Transverse colon (tissue), 4 donors: ENCODE data around the gene ZNF366. TPM values are rescaled to one million over a fixed set of nuclear protein-coding genes. Genes with fewer than 3 reads are reported as not detected.

ENCODE experiments used
- DNase-seq: peaks from one replicate; pipeline ENCODE4 v3.0.0-alpha.2; 2019
- H3K27ac ChIP-seq, 4 donors: fragments of 200-600 bp; sonication (generic); 2 replicates each; pipeline ENCODE4 v1.5.1; 2016 to 2018; ENCODE audit warnings: inconsistent platforms in 4 of 4
- H3K27me3 ChIP-seq: fragments of 200-600 bp; sonication (generic); 2 replicates; pipeline ENCODE4 v1.5.1; 2017; ENCODE audit warnings: inconsistent platforms
- H3K36me3 ChIP-seq, 4 donors: fragments of 200-600 bp; sonication (generic); 2 replicates each; pipeline ENCODE4 v1.5.1; 2017 to 2019; ENCODE audit warnings: inconsistent platforms in 4 of 4
- H3K4me1 ChIP-seq, 4 donors: fragments of 200-600 bp; sonication (generic); 2 replicates each; pipeline ENCODE4 v1.5.1; 2017 to 2020; ENCODE audit warnings: inconsistent platforms in 4 of 4
- H3K4me3 ChIP-seq, 4 donors: fragments of 200-600 bp; sonication (generic); 1 replicate in 1 of 4; 2 replicates in 3 of 4; pipeline versions ENCODE4 v1.5.1 to v1.6.1; 2017 to 2019; ENCODE audit warnings: inconsistent platforms in 4 of 4
- H3K9me3 ChIP-seq, 2 donors: fragments of 200-600 bp; sonication (generic); 2 replicates each; pipeline ENCODE4 v1.5.1; 2017 to 2019; ENCODE audit warnings: inconsistent platforms in 2 of 2
- CTCF ChIP-seq, 5 experiments: fragments of 200-600 bp in 3 of 5; fragments of 450-650 bp in 2 of 5; sonication (generic) in 3 of 5; IDR thresholded peaks; 1 replicate in 2 of 5; 2 replicates in 3 of 5; pipeline ENCODE4 v1.5.1; 2016 to 2017; ENCODE audit warnings: antibody characterized with exemption in 5 of 5, inconsistent platforms in 3 of 5, mild to moderate bottlenecking in 2 of 5, moderate library complexity in 1 of 5
- EP300 ChIP-seq: sonication (generic); formaldehyde crosslinking; IDR thresholded peaks from one replicate; pipeline ENCODE4 v1.6.1; 2017; ENCODE audit warnings: antibody characterized with exemption, low read depth
- POLR2A ChIP-seq: fragments of 450-650 bp; IDR thresholded peaks from one replicate; pipeline ENCODE4 v1.6.1; 2016; ENCODE audit warnings: antibody characterized with exemption, mild to moderate bottlenecking, moderate library complexity
- POLR2AphosphoS5 ChIP-seq, 3 donors: sonication (generic); formaldehyde crosslinking; IDR thresholded peaks; one replicate each; pipeline ENCODE4 v1.6.1; 2016; ENCODE audit warnings: antibody characterized with exemption in 3 of 3
- WGBS, 2 donors: methylation state at CpG; one replicate each; pipeline ENCODE4 v1.1.5; 2018; ENCODE audit warnings: low coverage in 1 of 2; 5-methylcytosine and 5-hydroxymethylcytosine counted together
- in situ Hi-C, 4 donors: fragments of 200-750 bp; cut with MboI; loops; one replicate each; pipeline versions ENCODE4 v1.15.0 to v1.15.1; 2017; ENCODE audit warnings: low sequenced_read_pairs in 3 of 4, low pct_ligation_motif_present in 1 of 4, low pct_unique_long_range_greater_than_20kb in 1 of 4
- intact Hi-C: fragments of 100-400 bp; cut with DNase I; formaldehyde crosslinking; loops from one replicate; pipeline ENCODE4 v1.15.1; 2023; ENCODE audit warnings: low total_unique reads
- total RNA-seq, 4 donors: library from RNA; depleted of rRNA; stranded (reverse); fragments of >200 nt; gene quantifications; one replicate each; pipeline ENCODE4 v1.1.0, GENCODE V29; 2016

ZNF366 gene
- total RNA-seq, 4 donors from 2014 or later, result 0.40 to 1.4 (median 0.72) TPM

- Histone ChIP-seq H3K4me1 (no peaks in the 10 kb centered on the region), H3K4me3 (no peak overlapping the region), H3K36me3 (no peaks in the 10 kb centered on the region), H3K27ac (no peak overlapping the region), H3K9me3 (no peaks in the 10 kb centered on the region), H3K27me3 (no peaks in the 10 kb centered on the region)
- in situ Hi-C loops (no loop called here), intact Hi-C loops (no loop called here)
- no peak for TF ChIP-seq EP300
- TF ChIP-seq POLR2A, result no peak
- no peak for TF ChIP-seq CTCF (IDR thresholded peaks at IDR 0.05)
- no peak for TF ChIP-seq POLR2AphosphoS5 (IDR thresholded peaks at IDR 0.05)
- no peak for DNase-seq
Measured at GRCh38 chr5:72488756-72489155, 18.5 kb downstream of the ZNF366 start.

DNA sequence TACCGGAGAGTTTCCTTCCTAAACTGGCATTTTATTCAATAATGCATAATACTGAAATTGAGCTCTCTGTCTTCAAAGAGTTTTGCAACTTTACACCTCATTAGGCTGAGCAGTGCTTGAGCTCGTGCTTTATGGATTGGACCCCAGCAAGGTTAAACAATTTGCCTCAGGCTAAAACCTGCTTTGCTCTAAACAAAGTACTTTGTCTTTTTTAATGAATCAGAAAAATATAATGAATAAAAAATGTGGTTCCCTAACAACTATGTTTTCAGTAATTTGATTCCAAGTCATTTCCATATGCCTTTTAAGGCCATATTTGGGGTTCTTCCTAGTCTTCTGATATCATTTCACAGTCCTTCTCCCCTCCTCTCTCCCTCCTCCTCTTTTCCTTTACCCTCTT is 20.0 kb downstream of the ZNF366 start:
- no peak overlapping the region for H3K27ac ChIP-seq
- H3K36me3 ChIP-seq, result no peaks in the 10 kb centered on the region
- 85 to 96% methylated on average over 2 of the region's 2 CpGs for WGBS, 2 donors
- intact Hi-C loops, result no loop called here
- in situ Hi-C loops, result no loop called here
- no peak overlapping the region for H3K4me3 ChIP-seq
- no peak for DNase-seq
- H3K9me3 ChIP-seq, result no peaks in the 10 kb centered on the region
- H3K4me1 ChIP-seq, result no peaks in the 10 kb centered on the region
- H3K27me3 ChIP-seq, result no peaks in the 10 kb centered on the region
- TF ChIP-seq CTCF (IDR thresholded peaks at IDR 0.05), result no peak
- no peak for TF ChIP-seq POLR2A
- no peak for TF ChIP-seq POLR2AphosphoS5 (IDR thresholded peaks at IDR 0.05)
- TF ChIP-seq EP300, result no peak

- no peak for DNase-seq
- intact Hi-C loops (no loop called here), in situ Hi-C loops (no loop called here)
- Histone ChIP-seq H3K36me3 (no peaks in the 10 kb centered on the region), H3K27ac (peak overlapping the region in 1 of 4 donors; percentile 13), H3K9me3 (no peaks in the 10 kb centered on the region), H3K4me1 (no peaks in the 10 kb centered on the region), H3K4me3 (no peak overlapping the region), H3K27me3 (no peaks in the 10 kb centered on the region)
- TF ChIP-seq CTCF (IDR thresholded peaks at IDR 0.05), result no peak
- peak in 1 of 3 donors; percentile 50 for TF ChIP-seq POLR2AphosphoS5 (IDR thresholded peaks at IDR 0.05)
- no peak for TF ChIP-seq POLR2A
- TF ChIP-seq EP300, result no peak
Measured at GRCh38 chr5:72486371-72486770, 20.8 kb downstream of the ZNF366 start.

- no peaks in the 10 kb centered on the region for H3K36me3 ChIP-seq
- no peak for DNase-seq
- H3K27me3 ChIP-seq, result no peaks in the 10 kb centered on the region
- H3K4me1 ChIP-seq, result no peaks in the 10 kb centered on the region
- in situ Hi-C loops (no loop called here), intact Hi-C loops (no loop called here)
- WGBS, 2 donors, result 84 to 95% methylated on average over 6 of the region's 6 CpGs
- no peaks in the 10 kb centered on the region for H3K9me3 ChIP-seq
- H3K27ac ChIP-seq, result no peak overlapping the region
- H3K4me3 ChIP-seq, result no peak overlapping the region
- TF ChIP-seq CTCF (IDR thresholded peaks at IDR 0.05) (no peak), POLR2A (no peak), POLR2AphosphoS5 (IDR thresholded peaks at IDR 0.05) (no peak), EP300 (no peak)
Measured at GRCh38 chr5:72485430-72485974, 21.7 kb downstream of the ZNF366 start.
